Large intestine (tissue), 3 donors: ENCODE results near the gene C1orf141. TPM values are rescaled to one million over a fixed set of nuclear protein-coding genes. Genes with fewer than 3 reads are reported as not detected.
A peak's percentile ranks its signal among the peaks of the same experiment; 100 is the strongest.
"Not testable (repeated sequence)": the region's sequence is repeated elsewhere in the genome, so short reads cannot be mapped to it uniquely, and the experiment has no call there.

Source experiments
- DNase-seq, 2 donors: peaks; one replicate each; pipeline versions ENCODE4 v3.0.0 to v3.0.0-alpha.2; 2013
- H3K27ac ChIP-seq: one replicate; pipeline ENCODE4 v1.5.1; 2013; ENCODE audit warnings: low read length
- H3K27me3 ChIP-seq: 2 replicates; pipeline ENCODE4 v1.6.1; 2013; ENCODE audit warnings: low read length; ENCODE audit not compliant: control insufficient read depth, insufficient read depth
- H3K36me3 ChIP-seq: 2 replicates; pipeline ENCODE4 v1.6.1; 2013; ENCODE audit warnings: low read length; ENCODE audit not compliant: control insufficient read depth, insufficient read depth
- H3K4me1 ChIP-seq: one replicate; pipeline ENCODE4 v1.6.1; 2013; ENCODE audit warnings: low read length; ENCODE audit not compliant: control insufficient read depth, insufficient read depth
- H3K4me3 ChIP-seq: one replicate; pipeline ENCODE4 v1.5.1; 2013; ENCODE audit warnings: low read length
- H3K9me3 ChIP-seq: one replicate; pipeline ENCODE4 v1.6.1; 2013; ENCODE audit warnings: mild to moderate bottlenecking, low read depth, low read length, moderate library complexity; ENCODE audit not compliant: control insufficient read depth
- WGBS: methylation state at CpG from one replicate; pipeline ENCODE4 v1.1.5; 2013; ENCODE audit warnings: low lambda C conversion rate; ENCODE audit not compliant: insufficient coverage; 5-methylcytosine and 5-hydroxymethylcytosine counted together
- polyA plus RNA-seq: library from polyadenylated mRNA; unstranded; fragments of 120-200 nt; gene quantifications from one replicate; pipeline ENCODE4 v1.2.1, GENCODE V29; 2013

Gene C1orf141
- polyA plus RNA-seq, 1 donor, result 0.22 TPM

DNA sequence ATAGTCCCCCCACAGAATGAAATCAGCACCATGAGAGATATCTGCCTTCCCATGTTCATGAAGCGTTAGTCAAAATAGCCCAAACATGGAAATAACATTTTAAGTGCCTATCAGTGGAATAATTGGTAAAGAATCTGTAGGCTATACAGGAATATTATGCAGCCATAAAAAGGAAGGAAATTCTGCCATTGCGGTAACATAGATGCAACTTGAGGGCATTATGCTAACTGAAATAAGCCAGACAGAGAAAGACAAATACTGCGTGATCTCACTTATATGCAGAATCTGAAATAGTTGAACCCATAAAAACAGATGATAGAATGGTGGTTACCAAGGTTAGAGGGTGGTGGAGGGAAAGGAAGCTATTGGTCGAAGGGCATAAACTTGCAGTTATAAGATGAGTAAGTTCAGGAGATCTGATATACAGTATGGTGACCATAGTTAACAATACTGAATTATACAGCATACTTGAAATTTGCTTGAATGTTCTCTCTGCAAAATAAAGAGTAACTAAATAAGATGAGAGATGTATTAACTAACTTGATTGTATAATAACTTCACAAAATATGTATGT lies 30.8 kb upstream of the C1orf141 start:
- no peaks in the 10 kb centered on the region for H3K4me1 ChIP-seq
- WGBS, result 90% methylated on average over 2 of the region's 4 CpGs
- no peak overlapping the region for H3K27ac ChIP-seq
- no peak overlapping the region for H3K4me3 ChIP-seq
- no peaks in the 10 kb centered on the region for H3K36me3 ChIP-seq
- no peaks in the 10 kb centered on the region for H3K27me3 ChIP-seq
- no peak for DNase-seq
- H3K9me3 ChIP-seq, result no peaks in the 10 kb centered on the region

DNA sequence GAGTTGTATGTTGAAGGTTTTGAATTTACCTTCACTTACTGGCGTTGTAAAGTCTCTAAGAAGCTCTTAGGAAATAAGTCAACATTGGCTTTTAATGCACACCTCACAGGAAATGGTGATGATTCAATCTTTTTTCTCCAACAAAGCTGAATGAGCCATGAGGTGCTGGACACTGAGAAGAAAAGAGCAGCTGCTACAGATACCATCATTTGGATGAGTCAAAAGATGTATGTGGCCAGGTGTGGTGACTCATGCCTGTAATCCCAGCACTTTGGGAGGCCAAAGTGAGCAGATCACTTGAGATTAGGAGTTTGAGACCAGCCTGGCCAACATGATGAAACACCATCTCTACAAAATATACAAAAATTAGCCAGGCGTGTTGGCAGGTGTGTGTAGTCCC lies 28.2 kb upstream of the C1orf141 start:
- DNase-seq, result no peak

DNA sequence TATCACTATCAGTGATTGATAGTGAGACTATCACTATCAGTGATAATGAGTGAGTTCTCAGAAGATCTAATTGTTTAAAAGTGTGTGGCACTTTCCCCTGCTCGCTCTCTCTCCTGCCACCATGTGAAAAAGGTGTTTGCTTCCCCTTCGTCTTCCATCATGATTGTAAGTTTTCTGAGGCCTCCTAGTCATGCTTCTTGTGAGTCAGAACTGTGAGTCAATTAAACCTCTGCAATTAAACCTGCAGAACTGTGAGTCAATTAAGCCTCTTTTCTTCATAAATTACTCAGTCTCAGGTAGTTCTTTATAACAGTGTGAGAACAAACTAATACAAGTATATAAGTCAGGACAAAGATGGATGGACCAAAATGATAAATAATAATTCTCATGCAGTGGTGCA lies 24.5 kb upstream of the C1orf141 start:
- DNase-seq, result no peak
- Histone ChIP-seq H3K36me3 (no peaks in the 10 kb centered on the region), H3K27me3 (no peaks in the 10 kb centered on the region), H3K9me3 (no peaks in the 10 kb centered on the region), H3K4me3 (no peak overlapping the region), H3K27ac (no peak overlapping the region), H3K4me1 (no peaks in the 10 kb centered on the region)
- WGBS, result no CpG with 5 or more reads among the region's 2 CpGs

More for the DNA sequence above, 28.2 kb upstream of the C1orf141 start:
- H3K9me3 ChIP-seq, result no peaks in the 10 kb centered on the region
- no peaks in the 10 kb centered on the region for H3K36me3 ChIP-seq
- no peaks in the 10 kb centered on the region for H3K27me3 ChIP-seq
- H3K27ac ChIP-seq, result no peak overlapping the region
- no peaks in the 10 kb centered on the region for H3K4me1 ChIP-seq
- 100% methylated on average over 2 of the region's 2 CpGs for WGBS
- H3K4me3 ChIP-seq, result no peak overlapping the region

DNA sequence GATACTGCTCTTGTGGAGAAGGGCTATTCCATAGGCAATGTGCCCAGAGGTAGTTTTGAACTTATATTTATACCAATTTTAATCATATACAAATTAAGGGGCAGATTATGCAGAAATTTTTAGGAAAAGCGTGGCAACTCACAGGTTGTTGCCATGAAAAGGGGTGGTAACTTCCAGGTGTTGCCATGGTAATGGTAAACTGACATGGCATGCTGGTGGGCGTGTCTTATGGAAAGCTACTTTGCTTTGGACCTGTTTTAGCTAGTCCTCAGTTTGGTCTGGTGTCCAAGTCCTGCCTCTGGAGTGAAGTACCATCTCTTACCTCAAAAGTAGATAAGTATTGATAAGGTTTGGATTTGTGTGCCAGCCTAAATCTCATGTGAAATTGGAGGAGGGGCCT lies 23.6 kb upstream of the C1orf141 start:
- no peak overlapping the region for H3K27ac ChIP-seq
- H3K4me1 ChIP-seq, result no peaks in the 10 kb centered on the region
- no peaks in the 10 kb centered on the region for H3K27me3 ChIP-seq
- no peak overlapping the region for H3K4me3 ChIP-seq
- no CpG with 5 or more reads among the region's 2 CpGs for WGBS
- H3K36me3 ChIP-seq, result no peaks in the 10 kb centered on the region
- no peak for DNase-seq
- H3K9me3 ChIP-seq, result no peaks in the 10 kb centered on the region

DNA sequence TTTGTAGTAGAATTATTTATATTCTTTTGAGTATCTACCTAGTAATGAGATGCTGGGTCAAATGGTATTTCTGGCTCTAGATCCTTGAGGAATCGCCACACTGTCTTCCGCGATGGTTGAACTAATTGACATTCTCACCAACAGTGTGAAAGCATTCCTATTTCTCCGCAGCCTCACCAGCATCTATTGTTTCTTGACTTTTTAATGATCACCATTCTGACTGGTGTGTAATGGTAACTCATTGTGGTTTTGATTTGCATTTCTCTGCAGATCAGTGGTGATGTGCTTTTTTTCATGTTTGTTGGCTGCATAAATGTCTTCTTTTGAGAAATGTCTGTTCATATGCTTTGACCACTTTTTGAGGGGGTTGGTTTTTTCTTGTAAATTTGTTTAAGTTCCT lies 16.2 kb upstream of the C1orf141 start:
- Histone ChIP-seq H3K9me3 (no peaks in the 10 kb centered on the region), H3K4me1 (peaks cover 7% of the 10 kb centered on the region), H3K27ac (no peak overlapping the region), H3K36me3 (no peaks in the 10 kb centered on the region), H3K27me3 (no peaks in the 10 kb centered on the region), H3K4me3 (no peak overlapping the region)
- WGBS, result 94% methylated on average over 3 of the region's 4 CpGs
- no peak for DNase-seq

DNA sequence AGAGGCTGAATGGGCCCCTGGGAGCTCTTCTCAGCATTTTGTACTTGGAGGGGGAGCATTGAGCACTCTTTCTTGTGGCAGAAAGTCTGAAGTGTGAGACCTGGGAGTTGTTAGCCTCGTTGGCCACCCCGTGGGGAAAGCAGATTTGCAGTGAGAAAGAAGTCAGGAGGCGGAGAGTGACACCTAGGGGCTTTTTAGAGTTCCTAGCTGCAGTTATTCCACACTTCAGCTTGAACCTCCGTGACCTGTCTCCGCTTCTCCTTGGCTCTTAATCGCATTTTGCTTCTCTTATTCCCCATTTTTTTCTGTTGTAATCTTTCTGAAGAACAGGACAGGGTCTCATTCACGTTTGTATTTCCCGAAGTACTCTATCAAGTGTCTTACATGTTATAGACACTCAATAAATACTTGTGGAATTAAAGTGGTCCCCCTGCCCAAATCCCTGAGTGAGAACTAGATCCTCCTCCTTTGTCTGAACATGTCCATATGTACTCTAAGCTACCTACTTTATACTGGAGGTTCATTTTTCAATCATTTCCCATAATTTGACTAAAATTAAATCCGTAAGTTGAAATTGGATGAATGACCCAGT lies 14.5 kb upstream of the C1orf141 start:
- WGBS, result 12% methylated on average over 4 of the region's 9 CpGs
- Histone ChIP-seq H3K4me3 (no peak overlapping the region), H3K9me3 (no peaks in the 10 kb centered on the region), H3K4me1 (peaks cover 7% of the 10 kb centered on the region), H3K27ac (no peak overlapping the region), H3K36me3 (no peaks in the 10 kb centered on the region), H3K27me3 (no peaks in the 10 kb centered on the region)
- DNase-seq, result peak; percentile 68 to 73

DNA sequence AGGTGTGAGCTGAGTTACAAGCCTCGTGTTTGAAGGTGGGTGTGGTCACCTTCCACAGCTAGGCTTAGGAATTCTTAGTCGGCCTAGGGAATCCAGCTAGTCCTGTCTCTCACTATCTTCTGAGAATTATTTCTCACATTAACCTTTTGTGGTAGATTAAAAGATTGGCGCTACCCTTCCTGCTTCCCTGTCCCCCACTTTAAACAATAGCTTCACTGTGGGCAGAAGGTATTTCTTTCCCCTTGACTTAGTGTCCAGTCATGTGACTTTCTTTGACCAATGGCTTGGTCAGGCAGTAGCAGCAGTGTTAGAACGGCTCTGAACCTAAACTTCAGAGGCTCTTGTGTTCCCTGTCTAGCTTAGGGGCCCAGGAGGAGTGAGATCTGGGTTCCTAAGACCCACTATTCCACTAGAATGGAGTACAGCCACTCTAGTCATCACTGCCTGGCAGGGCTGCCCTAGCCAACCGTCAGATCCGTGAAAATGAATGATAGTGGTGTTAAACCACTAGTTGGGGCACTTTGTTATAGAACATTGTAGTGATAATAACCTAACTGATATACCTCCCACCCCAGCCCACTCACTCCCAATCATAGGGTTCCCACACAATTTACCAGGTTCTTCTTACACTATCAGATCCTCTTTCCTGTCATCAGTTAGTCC lies 13.9 kb upstream of the C1orf141 start:
- no CpG with 5 or more reads among the region's 6 CpGs for WGBS
- Histone ChIP-seq H3K4me3 (no peak overlapping the region), H3K4me1 (peaks cover 7% of the 10 kb centered on the region), H3K27me3 (no peaks in the 10 kb centered on the region), H3K27ac (no peak overlapping the region), H3K9me3 (no peaks in the 10 kb centered on the region), H3K36me3 (no peaks in the 10 kb centered on the region)
- DNase-seq, result no peak

DNA sequence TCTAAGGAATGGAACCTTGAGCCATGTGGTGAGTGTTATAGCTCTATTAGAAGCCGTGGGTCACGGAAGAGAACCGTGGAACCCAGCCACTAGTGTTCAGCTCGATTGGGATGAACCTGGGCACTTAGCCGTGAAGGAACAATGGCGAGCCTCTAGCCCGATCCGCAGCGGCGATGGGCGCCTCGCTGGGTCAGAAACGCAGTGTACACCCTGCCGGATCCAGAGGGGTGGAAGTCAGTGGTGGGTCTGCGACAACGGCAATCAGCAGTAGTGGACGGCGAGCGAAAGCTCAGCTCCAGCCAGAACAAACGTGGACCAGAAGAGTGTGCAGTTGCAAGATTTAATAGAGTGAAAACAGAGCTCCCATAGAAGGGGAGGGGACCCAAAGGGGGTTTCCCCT lies 13.2 kb upstream of the C1orf141 start:
- not testable (repeated sequence) for DNase-seq, H3K27ac ChIP-seq, H3K27me3 ChIP-seq, H3K4me1 ChIP-seq, H3K9me3 ChIP-seq, H3K4me3 ChIP-seq, H3K36me3 ChIP-seq
- no CpG with 5 or more reads among the region's 20 CpGs for WGBS

DNA sequence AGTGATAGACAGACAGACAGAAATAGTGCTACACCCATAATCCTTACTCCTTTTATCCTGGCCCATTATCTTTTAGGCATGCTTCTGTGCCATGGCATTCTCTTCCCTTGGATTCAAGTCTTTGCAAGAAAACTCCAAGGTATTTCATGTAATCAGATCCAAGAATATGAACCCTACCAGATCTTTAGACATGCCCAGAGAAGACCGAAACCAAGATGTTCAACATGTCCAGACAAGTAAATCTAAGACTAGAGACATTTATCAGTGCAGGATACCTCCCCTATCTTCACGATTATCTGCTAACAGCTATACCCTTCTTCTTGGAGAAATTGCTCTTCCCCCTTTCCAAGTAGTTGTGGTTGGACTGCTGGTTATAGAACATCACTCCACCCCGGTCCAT lies 11.8 kb upstream of the C1orf141 start:
- H3K9me3 ChIP-seq, result no peaks in the 10 kb centered on the region
- H3K4me3 ChIP-seq, result no peak overlapping the region
- WGBS, result no CpG with 5 or more reads among the region's 3 CpGs
- H3K27me3 ChIP-seq, result no peaks in the 10 kb centered on the region
- no peak overlapping the region for H3K27ac ChIP-seq
- no peaks in the 10 kb centered on the region for H3K36me3 ChIP-seq
- DNase-seq, result no peak
- peaks cover 9% of the 10 kb centered on the region for H3K4me1 ChIP-seq

DNA sequence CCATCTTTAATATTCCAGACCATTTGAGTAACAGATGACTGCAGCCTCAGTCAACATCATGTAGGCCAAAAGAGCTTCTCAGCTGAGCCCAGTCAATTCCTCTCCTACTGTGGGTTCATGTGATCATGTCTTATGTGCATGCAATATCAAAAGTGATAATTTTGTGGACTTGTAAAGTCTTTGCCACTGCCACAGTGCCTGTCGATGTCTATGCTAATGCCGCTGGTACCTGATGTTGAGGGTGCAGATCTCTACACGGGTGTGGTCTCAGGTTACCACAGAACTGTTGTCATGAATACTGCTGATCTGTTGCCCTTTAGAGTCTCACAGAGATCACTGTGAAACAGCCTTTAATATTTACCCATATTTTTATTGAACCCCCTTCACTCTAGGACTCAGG lies 11.3 kb upstream of the C1orf141 start:
- H3K9me3 ChIP-seq, result no peaks in the 10 kb centered on the region
- no peaks in the 10 kb centered on the region for H3K27me3 ChIP-seq
- no peak overlapping the region for H3K27ac ChIP-seq
- H3K4me3 ChIP-seq, result no peak overlapping the region
- no peak for DNase-seq
- H3K36me3 ChIP-seq, result no peaks in the 10 kb centered on the region
- no CpG with 5 or more reads among the region's 3 CpGs for WGBS
- peaks cover 9% of the 10 kb centered on the region for H3K4me1 ChIP-seq

DNA sequence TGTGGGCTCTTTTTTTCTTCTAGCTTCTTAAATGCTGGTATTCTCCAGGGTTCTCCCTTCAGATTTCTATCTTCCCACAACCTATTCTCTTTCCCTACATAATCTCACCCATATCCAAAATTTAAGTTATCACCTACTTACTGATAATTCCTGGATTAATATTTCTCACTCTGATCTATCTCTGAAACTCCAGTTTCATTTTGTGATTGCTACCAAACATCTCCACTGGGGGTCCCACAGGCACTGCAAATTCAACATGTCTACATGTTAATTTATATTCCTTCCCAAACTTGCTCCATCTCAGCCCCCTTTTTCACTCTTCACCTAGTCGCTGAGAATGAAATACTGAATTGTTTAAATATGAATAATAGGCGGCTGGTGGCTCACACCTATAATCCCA lies 9.9 kb upstream of the C1orf141 start:
- H3K27ac ChIP-seq, result no peak overlapping the region
- peaks cover 12% of the 10 kb centered on the region for H3K4me1 ChIP-seq
- no peak overlapping the region for H3K4me3 ChIP-seq
- H3K9me3 ChIP-seq, result no peaks in the 10 kb centered on the region
- H3K27me3 ChIP-seq, result no peaks in the 10 kb centered on the region
- no CpG with 5 or more reads among the region's 2 CpGs for WGBS
- H3K36me3 ChIP-seq, result no peaks in the 10 kb centered on the region
- DNase-seq, result no peak
